Measurements from ENCODE around the gene ACAT1.

GRCh38 chr11:108122166-108122628 lies 830 bp downstream of the ACAT1 start:
- TF ChIP-seq EZH2phosphoT487 (IDR thresholded peaks at IDR 0.05; ENCODE audit: low read depth, severe bottlenecking, unreplicated experiment) (no peak), CTCF (IDR thresholded peaks at IDR 0.05; ENCODE audit: poor library complexity) (no peak), EZH2 (IDR thresholded peaks at IDR 0.05; ENCODE audit: borderline replicate concordance) (no peak)
